Measurements from ENCODE around the gene EFEMP2.

EFEMP2 gene

GRCh38 chr11:65885231-65885630, 12.6 kb upstream of the EFEMP2 start:
- no peak for DNase-seq (ENCODE audit: low spot score)

- peak; percentile 80 for DNase-seq (ENCODE audit: low spot score)
Measured at GRCh38 chr11:65884716-65885092, 12.1 kb upstream of the EFEMP2 start.

- no peak for DNase-seq (ENCODE audit: low spot score)
Measured at GRCh38 chr11:65883786-65884715, 11.5 kb upstream of the EFEMP2 start.

GRCh38 chr11:65883058-65883761, 10.6 kb upstream of the EFEMP2 start:
- no peak for DNase-seq (ENCODE audit: low spot score)

- no peak for DNase-seq (ENCODE audit: low spot score)
Measured at GRCh38 chr11:65882120-65883057, 9.8 kb upstream of the EFEMP2 start.

GRCh38 chr11:65880844-65881421, 8.3 kb upstream of the EFEMP2 start:
- DNase-seq (ENCODE audit: low spot score): no peak

GRCh38 chr11:65880027-65880426, 7.4 kb upstream of the EFEMP2 start:
- DNase-seq (ENCODE audit: low spot score): no peak

GRCh38 chr11:65879617-65880016, 7.0 kb upstream of the EFEMP2 start, which contains the start of gene CTSW:
TSS of gene CTSW (plus strand) at chr11:65879837. CDS start at chr11:65879855, 18 bp downstream.
- peak; percentile 50 for DNase-seq (ENCODE audit: low spot score)

GRCh38 chr11:65873318-65874156, 937 bp upstream of the EFEMP2 start:
- DNase-seq (ENCODE audit: low spot score): peak; percentile 95

- DNase-seq (ENCODE audit: low spot score): no peak
Measured at GRCh38 chr11:65871811-65872548, 620 bp downstream of the EFEMP2 start.

- DNase-seq (ENCODE audit: low spot score): no peak
Measured at GRCh38 chr11:65870706-65871681, 1.6 kb downstream of the EFEMP2 start.

- DNase-seq (ENCODE audit: low spot score): no peak
Measured at GRCh38 chr11:65870307-65870658, 2.3 kb downstream of the EFEMP2 start.

- DNase-seq (ENCODE audit: low spot score): no peak
Measured at GRCh38 chr11:65869643-65870306, 2.8 kb downstream of the EFEMP2 start.

- no peak for DNase-seq (ENCODE audit: low spot score)
Measured at GRCh38 chr11:65868907-65869306, 3.7 kb downstream of the EFEMP2 start.

GRCh38 chr11:65868076-65868667, 4.4 kb downstream of the EFEMP2 start:
- no peak for DNase-seq (ENCODE audit: low spot score)

- DNase-seq (ENCODE audit: low spot score): no peak
Measured at GRCh38 chr11:65867284-65868071, 5.1 kb downstream of the EFEMP2 start.

All from CD4-positive, alpha-beta T cell treated with Interleukin-6 at 100 ng/mL for 8 hours (primary cell).